Stimulated activated naive B cell treated with anti-CD40 and anti-IgM and Interleukin-4, amounts not matched to agents 10 μg/mL and 1 μg/mL and 100 μg/mL, for 72 hours (primary cell): ENCODE measurements around the gene LRRC3C.
"Not testable (repeated sequence)": the region's sequence is repeated elsewhere in the genome, so short reads cannot be mapped to it uniquely, and the experiment has no call there.

Experiments
- ATAC-seq, 2 donors: fragments of 150-1000 bp; cut with Tn5 transposase; replicated peaks; 2 replicates each; pipeline ENCODE4 v1.10.0; 2021; ENCODE audit warnings: moderate library complexity in 1 of 2
- DNase-seq: peaks from one replicate; pipeline ENCODE4 v3.0.0; 2021
- H3K27ac Mint-ChIP-seq: one replicate; pipeline ENCODE4 v1.8.0; 2022; ENCODE audit warnings: mild to moderate bottlenecking, mixed read lengths
- H3K27me3 Mint-ChIP-seq, 2 donors: one replicate each; pipeline ENCODE4 v1.8.0; 2022; ENCODE audit warnings: mixed read lengths in 2 of 2
- H3K36me3 Mint-ChIP-seq, 2 donors: one replicate each; pipeline ENCODE4 v1.8.0; 2022; ENCODE audit warnings: mixed read lengths in 2 of 2, mild to moderate bottlenecking in 1 of 2
- H3K4me1 Mint-ChIP-seq, 2 donors: one replicate each; pipeline ENCODE4 v1.8.0; 2022; ENCODE audit warnings: mixed read lengths in 2 of 2, mild to moderate bottlenecking in 1 of 2
- H3K4me3 Mint-ChIP-seq, 2 donors: one replicate each; pipeline ENCODE4 v1.8.0; 2022; ENCODE audit warnings: mild to moderate bottlenecking in 2 of 2, mixed read lengths in 2 of 2, moderate library complexity in 1 of 2
- H3K9me3 Mint-ChIP-seq, 2 donors: one replicate each; pipeline ENCODE4 v1.8.0; 2022; ENCODE audit warnings: mixed read lengths in 2 of 2, mild to moderate bottlenecking in 1 of 2

Gene LRRC3C

GRCh38 chr17:39927101-39927928 lies at the start of gene LRRC3C, which contains the start of gene ORMDL3:
Gene LRRC3C (plus strand): TSS chr17:39927732. CDS start chr17:39941524, 13,792 bp downstream.
Gene ORMDL3 (minus strand): TSS chr17:39927601. CDS start chr17:39924203, 3,398 bp downstream.
- peak; percentile 91 to 93 for ATAC-seq
- Mint-ChIP-seq H3K4me3 (peak within 1 kb of the TSS; percentile 88 to 97), H3K9me3 (no peaks in the 10 kb centered on the region), H3K4me1 (peaks cover 45 to 62% of the 10 kb centered on the region in 2 donors), H3K36me3 (peaks cover 15 to 21% of the 10 kb centered on the region in 2 donors), H3K27ac (peak within 1 kb of the TSS; percentile 97), H3K27me3 (no peaks in the 10 kb centered on the region)
- DNase-seq = peak; percentile 88

- not testable (repeated sequence) for H3K4me3 Mint-ChIP-seq, ATAC-seq, H3K27ac Mint-ChIP-seq, H3K27me3 Mint-ChIP-seq, H3K36me3 Mint-ChIP-seq, DNase-seq, H3K9me3 Mint-ChIP-seq
- H3K4me1 Mint-ChIP-seq = peaks cover 3 to 11% of the 10 kb centered on the region in 2 donors
These were observed 41.4 kb upstream of the LRRC3C start for GRCh38 chr17:39886102-39886501.

- no peaks in the 10 kb centered on the region for H3K27me3 Mint-ChIP-seq
- no peak overlapping the region for H3K4me3 Mint-ChIP-seq
- H3K36me3 Mint-ChIP-seq = no peaks in the 10 kb centered on the region
- H3K4me1 Mint-ChIP-seq = peaks cover 0 to 7% of the 10 kb centered on the region in 2 donors
- no peak overlapping the region for H3K27ac Mint-ChIP-seq
- ATAC-seq (no peak), DNase-seq (no peak)
- no peaks in the 10 kb centered on the region for H3K9me3 Mint-ChIP-seq
These were observed 40.5 kb upstream of the LRRC3C start for GRCh38 chr17:39887078-39887477.

- Mint-ChIP-seq H3K4me3 (no peak overlapping the region), H3K27ac (no peak overlapping the region), H3K4me1 (peaks cover 0 to 10% of the 10 kb centered on the region in 2 donors), H3K9me3 (no peaks in the 10 kb centered on the region), H3K36me3 (no peaks in the 10 kb centered on the region), H3K27me3 (no peaks in the 10 kb centered on the region)
- DNase-seq = no peak
- no peak for ATAC-seq
These were observed 38.3 kb upstream of the LRRC3C start for GRCh38 chr17:39889200-39889599.

GRCh38 chr17:39894681-39895376 lies 32.7 kb upstream of the LRRC3C start:
- ATAC-seq (peak in 1 of 2 donors; percentile 34), DNase-seq (no peak)
- Mint-ChIP-seq H3K27ac (peak overlapping the region; percentile 73), H3K4me1 (peaks cover 8 to 21% of the 10 kb centered on the region in 2 donors), H3K9me3 (no peaks in the 10 kb centered on the region), H3K27me3 (no peaks in the 10 kb centered on the region), H3K4me3 (peak overlapping the region in 1 of 2 donors; percentile 9), H3K36me3 (no peaks in the 10 kb centered on the region)

- Mint-ChIP-seq H3K27me3 (no peaks in the 10 kb centered on the region), H3K27ac (no peak overlapping the region), H3K36me3 (peaks cover 4% of the 10 kb centered on the region in 2 donors), H3K4me1 (peaks cover 8 to 23% of the 10 kb centered on the region in 2 donors), H3K9me3 (no peaks in the 10 kb centered on the region), H3K4me3 (no peak overlapping the region)
- DNase-seq = no peak
- no peak for ATAC-seq
These were observed 29.4 kb upstream of the LRRC3C start for GRCh38 chr17:39898088-39898487.

- no peak overlapping the region for H3K4me3 Mint-ChIP-seq
- peaks cover 4 to 5% of the 10 kb centered on the region in 2 donors for H3K36me3 Mint-ChIP-seq
- H3K27ac Mint-ChIP-seq = no peak overlapping the region
- DNase-seq (no peak), ATAC-seq (no peak)
- no peaks in the 10 kb centered on the region for H3K27me3 Mint-ChIP-seq
- no peaks in the 10 kb centered on the region for H3K9me3 Mint-ChIP-seq
- peaks cover 14 to 27% of the 10 kb centered on the region in 2 donors for H3K4me1 Mint-ChIP-seq
These were observed 28.3 kb upstream of the LRRC3C start for GRCh38 chr17:39899215-39899614.

- H3K4me3 Mint-ChIP-seq, ATAC-seq, H3K27ac Mint-ChIP-seq, DNase-seq, H3K9me3 Mint-ChIP-seq, H3K27me3 Mint-ChIP-seq: not testable (repeated sequence)
- H3K36me3 Mint-ChIP-seq = peaks cover 22 to 24% of the 10 kb centered on the region in 2 donors
- H3K4me1 Mint-ChIP-seq = peaks cover 21 to 26% of the 10 kb centered on the region in 2 donors
These were observed 25.5 kb upstream of the LRRC3C start for GRCh38 chr17:39902027-39902426.

GRCh38 chr17:39903158-39903884 lies 24.2 kb upstream of the LRRC3C start:
- H3K36me3 Mint-ChIP-seq = peaks cover 25 to 28% of the 10 kb centered on the region in 2 donors
- no peak overlapping the region for H3K4me3 Mint-ChIP-seq
- ATAC-seq = peak; percentile 99 to 100

GRCh38 chr17:39904990-39905288 lies 22.6 kb upstream of the LRRC3C start:
- Mint-ChIP-seq H3K9me3 (no peaks in the 10 kb centered on the region), H3K27ac (no peak overlapping the region), H3K4me3 (no peak overlapping the region), H3K4me1 (peaks cover 21 to 26% of the 10 kb centered on the region in 2 donors), H3K36me3 (peaks cover 35 to 36% of the 10 kb centered on the region in 2 donors), H3K27me3 (no peaks in the 10 kb centered on the region)
- DNase-seq = no peak
- ATAC-seq = no peak

More at GRCh38 chr17:39903158-39903884, 24.2 kb upstream of the LRRC3C start:
- no peak overlapping the region for H3K27ac Mint-ChIP-seq
- H3K9me3 Mint-ChIP-seq = no peaks in the 10 kb centered on the region
- H3K27me3 Mint-ChIP-seq = no peaks in the 10 kb centered on the region
- DNase-seq = peak; percentile 27
- peaks cover 21 to 26% of the 10 kb centered on the region in 2 donors for H3K4me1 Mint-ChIP-seq

GRCh38 chr17:39908789-39909352 lies 18.7 kb upstream of the LRRC3C start:
- H3K27ac Mint-ChIP-seq = no peak overlapping the region
- H3K4me3 Mint-ChIP-seq = no peak overlapping the region
- DNase-seq (no peak), ATAC-seq (no peak)
- peaks cover 14 to 17% of the 10 kb centered on the region in 2 donors for H3K4me1 Mint-ChIP-seq
- H3K27me3 Mint-ChIP-seq = no peaks in the 10 kb centered on the region
- H3K9me3 Mint-ChIP-seq = no peaks in the 10 kb centered on the region
- peaks cover 51 to 54% of the 10 kb centered on the region in 2 donors for H3K36me3 Mint-ChIP-seq

- no peak for DNase-seq
- no peak for ATAC-seq
- no peak overlapping the region for H3K27ac Mint-ChIP-seq
- peaks cover 14 to 27% of the 10 kb centered on the region in 2 donors for H3K4me1 Mint-ChIP-seq
- no peaks in the 10 kb centered on the region for H3K27me3 Mint-ChIP-seq
- peaks cover 0 to 2% of the 10 kb centered on the region in 2 donors for H3K9me3 Mint-ChIP-seq
- peaks cover 59 to 61% of the 10 kb centered on the region in 2 donors for H3K36me3 Mint-ChIP-seq
- no peak overlapping the region for H3K4me3 Mint-ChIP-seq
These were observed 13.5 kb upstream of the LRRC3C start for GRCh38 chr17:39913989-39914388.

- peak overlapping the region in 1 of 2 donors; percentile 29 for H3K4me3 Mint-ChIP-seq
- ATAC-seq (peak; percentile 43 to 72), DNase-seq (no peak)
- peaks cover 23 to 39% of the 10 kb centered on the region in 2 donors for H3K4me1 Mint-ChIP-seq
- H3K27me3 Mint-ChIP-seq = no peaks in the 10 kb centered on the region
- peaks cover 64 to 68% of the 10 kb centered on the region in 2 donors for H3K36me3 Mint-ChIP-seq
- peak overlapping the region; percentile 37 for H3K27ac Mint-ChIP-seq
- H3K9me3 Mint-ChIP-seq = peaks cover 0 to 2% of the 10 kb centered on the region in 2 donors
These were observed 12.0 kb upstream of the LRRC3C start for GRCh38 chr17:39915559-39915958.

- no peak overlapping the region for H3K4me3 Mint-ChIP-seq
- H3K4me1 Mint-ChIP-seq = peaks cover 35 to 52% of the 10 kb centered on the region in 2 donors
- no peaks in the 10 kb centered on the region for H3K27me3 Mint-ChIP-seq
- ATAC-seq (no peak), DNase-seq (no peak)
- H3K36me3 Mint-ChIP-seq = peaks cover 56 to 75% of the 10 kb centered on the region in 2 donors
- H3K9me3 Mint-ChIP-seq = peaks cover 0 to 2% of the 10 kb centered on the region in 2 donors
- H3K27ac Mint-ChIP-seq = no peak overlapping the region
These were observed 10.6 kb upstream of the LRRC3C start for GRCh38 chr17:39916918-39917317.
